Endometrial microvascular endothelial cells (primary cell): Measurements from ENCODE around the gene ARAF. TPM values are rescaled to one million over a fixed set of nuclear protein-coding genes. Genes with fewer than 3 reads are reported as not detected.

Source experiments
- in situ Hi-C: cut with HindIII; loops from 2 replicates; pipeline ENCODE4 v1.10.0; 2017; ENCODE audit warnings: low sequenced_read_pairs, low pct_unique_long_range_greater_than_20kb; ENCODE audit errors: inconsistent ontology term
- total RNA-seq: library from RNA; depleted of rRNA; stranded (reverse); fragments of >200 nt; gene quantifications from one replicate; pipeline ENCODE4 v1.2.3, GENCODE V29; 2015; ENCODE audit errors: inconsistent ontology term

ARAF gene
- total RNA-seq, 1 donor from 2014 or later = 40.5 TPM

GRCh38 chrX:47562615-47563243 lies 1.7 kb downstream of the ARAF start:
- in situ Hi-C loops = no loop called here

- in situ Hi-C loops = no loop called here
Observed at GRCh38 chrX:47563801-47564315, 2.9 kb downstream of the ARAF start.

- in situ Hi-C loops = no loop called here
Observed at GRCh38 chrX:47564438-47565085, 3.6 kb downstream of the ARAF start.

- in situ Hi-C loops = no loop called here
Observed at GRCh38 chrX:47566841-47567240, 5.8 kb downstream of the ARAF start.

- in situ Hi-C loops = no loop called here
Observed at GRCh38 chrX:47568656-47569295, 7.8 kb downstream of the ARAF start.

GRCh38 chrX:47570794-47571193 lies 9.8 kb downstream of the ARAF start:
- in situ Hi-C loops = no loop called here

GRCh38 chrX:47571215-47571614 lies 10.2 kb downstream of the ARAF start:
- in situ Hi-C loops = no loop called here

GRCh38 chrX:47571896-47572295 lies 10.9 kb downstream of the ARAF start:
- in situ Hi-C loops = no loop called here

- in situ Hi-C loops = no loop called here
Observed at GRCh38 chrX:47572773-47573340, 11.9 kb downstream of the ARAF start.

GRCh38 chrX:47573341-47574075 lies 12.5 kb downstream of the ARAF start:
- in situ Hi-C loops = no loop called here

GRCh38 chrX:47574076-47574546 lies 13.1 kb downstream of the ARAF start:
- in situ Hi-C loops = no loop called here

GRCh38 chrX:47574547-47575301 lies 13.7 kb downstream of the ARAF start:
- in situ Hi-C loops = no loop called here

- in situ Hi-C loops = no loop called here
Observed at GRCh38 chrX:47576021-47576898, 15.3 kb downstream of the ARAF start.

- in situ Hi-C loops = no loop called here
Observed at GRCh38 chrX:47577424-47577823, 16.4 kb downstream of the ARAF start.

GRCh38 chrX:47577901-47578300 lies 16.9 kb downstream of the ARAF start:
- in situ Hi-C loops = no loop called here

- in situ Hi-C loops = no loop called here
Observed at GRCh38 chrX:47578692-47579091, 17.7 kb downstream of the ARAF start.

- in situ Hi-C loops = no loop called here
Observed at GRCh38 chrX:47579537-47579936, 18.5 kb downstream of the ARAF start.
